ENCODE measurements around the gene GALNT5.
"Not testable (repeated sequence)": the region's sequence is repeated elsewhere in the genome, so short reads cannot be mapped to it uniquely, and the experiment has no call there.

Gene GALNT5

GRCh38 chr2:157250836-157251235, 6.7 kb upstream of the GALNT5 start:
- DNase-seq: no peak

- no peak for DNase-seq
Measured at GRCh38 chr2:157251932-157252331, 5.6 kb upstream of the GALNT5 start.

- DNase-seq: no peak
Measured at GRCh38 chr2:157252529-157252928, 5.0 kb upstream of the GALNT5 start.

GRCh38 chr2:157254041-157254440, 3.5 kb upstream of the GALNT5 start:
- DNase-seq: no peak

- no peak for DNase-seq
Measured at GRCh38 chr2:157255746-157256145, 1.8 kb upstream of the GALNT5 start.

GRCh38 chr2:157256626-157257025, 879 bp upstream of the GALNT5 start:
- DNase-seq: no peak

- DNase-seq: no peak
Measured at GRCh38 chr2:157258520-157259326, 1.2 kb downstream of the GALNT5 start.

- DNase-seq: no peak
Measured at GRCh38 chr2:157259386-157259785, 1.9 kb downstream of the GALNT5 start.

GRCh38 chr2:157259960-157260359, 2.5 kb downstream of the GALNT5 start:
- no peak for DNase-seq

- DNase-seq: no peak
Measured at GRCh38 chr2:157260533-157261198, 3.2 kb downstream of the GALNT5 start.

GRCh38 chr2:157261199-157261782, 3.8 kb downstream of the GALNT5 start:
- peak; percentile 1 for DNase-seq

GRCh38 chr2:157262248-157262647, 4.7 kb downstream of the GALNT5 start:
- DNase-seq: no peak

GRCh38 chr2:157264099-157264498, 6.6 kb downstream of the GALNT5 start:
- DNase-seq: no peak

- no peak for DNase-seq
Measured at GRCh38 chr2:157265825-157266224, 8.3 kb downstream of the GALNT5 start.

- DNase-seq: no peak
Measured at GRCh38 chr2:157267476-157267875, 10.0 kb downstream of the GALNT5 start.

- no peak for DNase-seq
Measured at GRCh38 chr2:157269060-157269459, 11.6 kb downstream of the GALNT5 start.

GRCh38 chr2:157269922-157270321, 12.4 kb downstream of the GALNT5 start:
- DNase-seq: no peak

- DNase-seq: no peak
Measured at GRCh38 chr2:157271590-157272203, 14.2 kb downstream of the GALNT5 start.

- DNase-seq: not testable (repeated sequence)
Measured at GRCh38 chr2:157279311-157279710, 21.8 kb downstream of the GALNT5 start.

- no peak for DNase-seq
Measured at GRCh38 chr2:157281316-157281715, 23.8 kb downstream of the GALNT5 start.

GRCh38 chr2:157283468-157283867, 26.0 kb downstream of the GALNT5 start:
- no peak for DNase-seq

- DNase-seq: no peak
Measured at GRCh38 chr2:157287160-157287559, 29.7 kb downstream of the GALNT5 start.

- DNase-seq: peak; percentile 7
Measured at GRCh38 chr2:157290525-157290924, 33.0 kb downstream of the GALNT5 start.

- no peak for DNase-seq
Measured at GRCh38 chr2:157291018-157291417, 33.5 kb downstream of the GALNT5 start.

Measured in suppressor macrophage treated with lipopolysaccharide for 4 hours (primary cell).